Stimulated activated CD8-positive, alpha-beta memory T cell treated with anti-CD3 and anti-CD28 coated beads, Interleukin-4, amount 100 ng/mL, for 1 hour (primary cell): Measurements from ENCODE around the gene ORMDL3.
"Not testable (repeated sequence)": the region's sequence is repeated elsewhere in the genome, so short reads cannot be mapped to it uniquely, and the experiment has no call there.

Experiments
- DNase-seq, 2 donors: peaks; one replicate each; pipeline ENCODE4 v3.0.0-alpha.2; 2020; ENCODE audit warnings: low read depth in 2 of 2, low spot score in 1 of 2

Gene ORMDL3

GRCh38 chr17:39887078-39887477 is 40.3 kb downstream of the ORMDL3 start:
- no peak for DNase-seq

- not testable (repeated sequence) for DNase-seq
Measured at GRCh38 chr17:39886102-39886501, 41.3 kb downstream of the ORMDL3 start.

- DNase-seq = no peak
Measured at GRCh38 chr17:39872751-39873150, 54.6 kb downstream of the ORMDL3 start.

GRCh38 chr17:39871801-39872200 is 55.6 kb downstream of the ORMDL3 start:
- DNase-seq = no peak
